K562 (cell line): ENCODE results near the gene OTUD5. TPM values are rescaled to one million over a fixed set of nuclear protein-coding genes. Genes with fewer than 3 reads are reported as not detected.
A peak's percentile ranks its signal among the peaks of the same experiment; 100 is the strongest.

Experiments used
- ARID1B ChIP-seq: fragments of 450-650 bp; IDR thresholded peaks from 2 replicates; pipeline ENCODE4 v1.6.1; 2016; ENCODE audit warnings: antibody characterized with exemption, mild to moderate bottlenecking, inconsistent platforms
- ARNT ChIP-seq, 2 experiments: fragments of 450-650 bp; IDR thresholded peaks; 2 replicates each; pipeline ENCODE4 v1.6.1; 2016; ENCODE audit warnings: mild to moderate bottlenecking in 1 of 2
- CBX1 ChIP-seq: sonication (generic); IDR thresholded peaks from 2 replicates; pipeline ENCODE4 v1.6.1; 2016; ENCODE audit warnings: antibody characterized with exemption, low read depth, mild to moderate bottlenecking
- CEBPZ ChIP-seq: fragments of 150-350 bp; IDR thresholded peaks from 2 replicates; pipeline ENCODE4 v1.6.1; 2014; ENCODE audit warnings: low read depth, mild to moderate bottlenecking, low read length, borderline replicate concordance
- CHD1 ChIP-seq: fragments of 200-600 bp; sonication (generic); IDR thresholded peaks from one replicate; pipeline ENCODE4 v1.6.1; 2012; ENCODE audit warnings: mild to moderate bottlenecking, moderate library complexity, low read length, inconsistent platforms
- CREB1 ChIP-seq, 2 experiments: sonication (generic) in 1 of 2; formaldehyde crosslinking in 1 of 2; IDR thresholded peaks; 2 replicates each; pipeline versions ENCODE4 v1.6.1 to v1.8.0; 2012 to 2022; ENCODE audit warnings: inconsistent platforms in 1 of 2, mild to moderate bottlenecking in 1 of 2, missing genetic modification reagents in 1 of 2, moderate library complexity in 1 of 2
- HDAC1 ChIP-seq, 2 experiments: fragments of 450-650 bp; IDR thresholded peaks; 2 replicates each; pipeline ENCODE4 v1.6.1; 2016 to 2017; ENCODE audit warnings: inconsistent platforms in 1 of 2, mild to moderate bottlenecking in 1 of 2, moderate library complexity in 1 of 2
- MCM3 ChIP-seq: fragments of 450-650 bp; IDR thresholded peaks from 2 replicates; pipeline ENCODE4 v1.6.1; 2016
- NFATC3 ChIP-seq: fragments of 450-650 bp; IDR thresholded peaks from 2 replicates; pipeline ENCODE4 v1.6.1; 2017; ENCODE audit warnings: mild to moderate bottlenecking
- RFX7 ChIP-seq: fragments of 250-450 bp; sonication (Bioruptor Pico); IDR thresholded peaks from 2 replicates; pipeline ENCODE4 v1.5.1; 2021; ENCODE audit warnings: mild to moderate bottlenecking
- SAP30 ChIP-seq: fragments of 200-600 bp; sonication (generic); IDR thresholded peaks from 2 replicates; pipeline ENCODE4 v1.6.1; 2012; ENCODE audit warnings: borderline replicate concordance, low read depth, mild to moderate bottlenecking, moderate library complexity, low read length, control low read depth, inconsistent platforms; ENCODE audit not compliant: insufficient read depth, poor library complexity, severe bottlenecking
- SIX5 ChIP-seq, 2 experiments: IDR thresholded peaks; 2 replicates each; pipeline ENCODE4 v1.6.1; 2011; ENCODE audit warnings: low read length in 2 of 2, borderline replicate concordance in 1 of 2, low read depth in 1 of 2, mild to moderate bottlenecking in 1 of 2, moderate library complexity in 1 of 2; ENCODE audit not compliant: insufficient read depth in 1 of 2
- ZNF24 ChIP-seq: fragments of 450-650 bp; IDR thresholded peaks from 2 replicates; pipeline ENCODE4 v1.6.1; 2016
- polyA plus RNA-seq, 8 experiments: library from polyadenylated mRNA; depleted of rRNA in 4 of 8; stranded (reverse) in 5 of 8; unstranded in 3 of 8; fragments of >200 nt; fragmentation: Nextera tagmentation in 2 of 8; fragmentation: Illumina TruSeq in 1 of 8; extraction: Ambion mirVana in 2 of 8; extraction: Trizol in 1 of 8; gene quantifications; 2 replicates each; pipeline versions ENCODE4 v1.2.1 to v1.2.3, GENCODE V29; 2011 to 2014; ENCODE audit warnings: inconsistent platforms in 1 of 8, missing spikeins in 1 of 8
- total RNA-seq, 7 experiments: library from RNA; depleted of rRNA in 6 of 7; stranded (reverse); fragments of >200 nt in 6 of 7; fragmentation: Illumina TruSeq in 2 of 7; extraction: Trizol in 2 of 7; gene quantifications; 2 replicates each; pipeline versions ENCODE4 v1.2.1 to v1.2.3, GENCODE V29; 2011 to 2021; ENCODE audit warnings: low replicate concordance in 1 of 7
- TF ChIP-seq, protein P1 (sequence below), 2 experiments: fragments of 450-650 bp in 1 of 2; sonication (generic) in 1 of 2; formaldehyde crosslinking in 1 of 2; IDR thresholded peaks in 1 of 2; conservative IDR thresholded peaks in 1 of 2; 2 replicates each; pipeline versions ENCODE4 v1.6.1 to v1.8.1; 2016 to 2023; ENCODE audit warnings: mild to moderate bottlenecking in 2 of 2, moderate library complexity in 2 of 2, inconsistent platforms in 1 of 2, missing genetic modification reagents in 1 of 2
- TF ChIP-seq, protein P2 (sequence below): sonication (generic); formaldehyde crosslinking; IDR thresholded peaks from 2 replicates; pipeline ENCODE4 v1.5.0; 2020; ENCODE audit warnings: missing genetic modification reagents
- TF ChIP-seq, protein P3 (sequence below): sonication (generic); formaldehyde crosslinking; IDR thresholded peaks from 2 replicates; pipeline ENCODE4 v1.8.0; 2022; ENCODE audit warnings: mild to moderate bottlenecking, missing genetic modification reagents

The OTUD5 gene
- total and polyA plus RNA-seq, 9 of the 15 experiments (the other 6 are each of a cell fraction or from before 2014, with no cell fraction given): 3.6 to 102 (median 59.0) TPM

DNA sequence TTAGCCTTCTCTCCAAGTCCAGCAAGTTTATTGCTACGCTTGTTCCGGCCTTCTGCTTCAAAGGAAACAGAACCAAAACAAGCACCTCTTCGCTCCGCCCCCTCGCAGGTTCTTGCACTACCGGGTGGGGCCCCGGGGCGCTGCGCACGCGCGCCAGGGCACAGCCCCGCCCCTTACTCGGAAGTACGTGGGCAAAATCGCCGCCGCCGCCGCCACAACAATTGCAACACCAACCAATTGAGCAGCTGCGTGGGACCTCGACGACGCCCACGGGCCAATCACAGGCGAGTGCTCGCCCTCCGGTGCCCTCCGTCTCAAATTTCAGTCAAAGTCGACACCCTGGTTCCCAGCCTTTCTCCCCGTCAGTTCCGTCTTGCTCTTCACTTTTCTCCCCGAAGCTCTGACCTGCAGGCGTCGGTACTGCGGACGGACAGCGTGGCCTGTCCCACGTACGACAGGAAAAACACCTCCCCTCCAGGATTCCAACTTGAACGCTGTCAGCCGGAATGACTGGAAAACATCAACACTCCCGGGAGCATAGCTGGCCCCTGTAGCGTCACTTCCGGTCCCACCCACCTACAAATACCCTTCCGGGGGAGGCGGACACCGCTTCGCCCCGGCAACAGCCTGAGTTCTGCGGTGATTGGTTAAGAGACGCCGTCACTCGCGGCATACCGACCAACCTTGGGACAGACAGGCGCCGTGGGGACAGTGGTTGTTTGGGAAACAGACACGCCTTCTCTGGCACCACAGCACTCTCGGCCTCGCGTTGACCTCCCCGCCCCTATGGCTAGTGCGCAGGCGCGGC is 624 bp upstream of the OTUD5 start (continued):
- peak; percentile 64; the same call in 1 of the 2 replicates for TF ChIP-seq CEBPZ
- TF ChIP-seq MCM3: no peak
- TF ChIP-seq, protein P1, sequence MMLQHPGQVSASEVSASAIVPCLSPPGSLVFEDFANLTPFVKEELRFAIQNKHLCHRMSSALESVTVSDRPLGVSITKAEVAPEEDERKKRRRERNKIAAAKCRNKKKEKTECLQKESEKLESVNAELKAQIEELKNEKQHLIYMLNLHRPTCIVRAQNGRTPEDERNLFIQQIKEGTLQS (IDR thresholded peaks at IDR 0.05): peak; percentile 48; the same call in 1 of the 2 replicates
- TF ChIP-seq, protein P1 (CRISPR knock-in tag; conservative IDR thresholded peaks at IDR 0.05): no peak
- no peak for TF ChIP-seq NFATC3
- peak; percentile 79 for TF ChIP-seq CREB1 (IDR thresholded peaks at IDR 0.05)
- TF ChIP-seq CREB1 (CRISPR knock-in tag; IDR thresholded peaks at IDR 0.05): peak; percentile 91
- TF ChIP-seq CBX1: no peak
- TF ChIP-seq, protein P2, sequence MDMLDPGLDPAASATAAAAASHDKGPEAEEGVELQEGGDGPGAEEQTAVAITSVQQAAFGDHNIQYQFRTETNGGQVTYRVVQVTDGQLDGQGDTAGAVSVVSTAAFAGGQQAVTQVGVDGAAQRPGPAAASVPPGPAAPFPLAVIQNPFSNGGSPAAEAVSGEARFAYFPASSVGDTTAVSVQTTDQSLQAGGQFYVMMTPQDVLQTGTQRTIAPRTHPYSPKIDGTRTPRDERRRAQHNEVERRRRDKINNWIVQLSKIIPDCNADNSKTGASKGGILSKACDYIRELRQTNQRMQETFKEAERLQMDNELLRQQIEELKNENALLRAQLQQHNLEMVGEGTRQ (CRISPR knock-in tag): no peak
- TF ChIP-seq, protein P3, sequence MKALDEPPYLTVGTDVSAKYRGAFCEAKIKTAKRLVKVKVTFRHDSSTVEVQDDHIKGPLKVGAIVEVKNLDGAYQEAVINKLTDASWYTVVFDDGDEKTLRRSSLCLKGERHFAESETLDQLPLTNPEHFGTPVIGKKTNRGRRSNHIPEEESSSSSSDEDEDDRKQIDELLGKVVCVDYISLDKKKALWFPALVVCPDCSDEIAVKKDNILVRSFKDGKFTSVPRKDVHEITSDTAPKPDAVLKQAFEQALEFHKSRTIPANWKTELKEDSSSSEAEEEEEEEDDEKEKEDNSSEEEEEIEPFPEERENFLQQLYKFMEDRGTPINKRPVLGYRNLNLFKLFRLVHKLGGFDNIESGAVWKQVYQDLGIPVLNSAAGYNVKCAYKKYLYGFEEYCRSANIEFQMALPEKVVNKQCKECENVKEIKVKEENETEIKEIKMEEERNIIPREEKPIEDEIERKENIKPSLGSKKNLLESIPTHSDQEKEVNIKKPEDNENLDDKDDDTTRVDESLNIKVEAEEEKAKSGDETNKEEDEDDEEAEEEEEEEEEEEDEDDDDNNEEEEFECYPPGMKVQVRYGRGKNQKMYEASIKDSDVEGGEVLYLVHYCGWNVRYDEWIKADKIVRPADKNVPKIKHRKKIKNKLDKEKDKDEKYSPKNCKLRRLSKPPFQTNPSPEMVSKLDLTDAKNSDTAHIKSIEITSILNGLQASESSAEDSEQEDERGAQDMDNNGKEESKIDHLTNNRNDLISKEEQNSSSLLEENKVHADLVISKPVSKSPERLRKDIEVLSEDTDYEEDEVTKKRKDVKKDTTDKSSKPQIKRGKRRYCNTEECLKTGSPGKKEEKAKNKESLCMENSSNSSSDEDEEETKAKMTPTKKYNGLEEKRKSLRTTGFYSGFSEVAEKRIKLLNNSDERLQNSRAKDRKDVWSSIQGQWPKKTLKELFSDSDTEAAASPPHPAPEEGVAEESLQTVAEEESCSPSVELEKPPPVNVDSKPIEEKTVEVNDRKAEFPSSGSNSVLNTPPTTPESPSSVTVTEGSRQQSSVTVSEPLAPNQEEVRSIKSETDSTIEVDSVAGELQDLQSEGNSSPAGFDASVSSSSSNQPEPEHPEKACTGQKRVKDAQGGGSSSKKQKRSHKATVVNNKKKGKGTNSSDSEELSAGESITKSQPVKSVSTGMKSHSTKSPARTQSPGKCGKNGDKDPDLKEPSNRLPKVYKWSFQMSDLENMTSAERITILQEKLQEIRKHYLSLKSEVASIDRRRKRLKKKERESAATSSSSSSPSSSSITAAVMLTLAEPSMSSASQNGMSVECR (CRISPR knock-in tag): no peak
- 0 out of 4 replicates have a peak, but pooled peaks of 1 of the 2 experiments have one; percentile 31 for TF ChIP-seq ARNT (IDR thresholded peaks at IDR 0.05)
- TF ChIP-seq ARID1B: peak; percentile 42; the same call in 1 of the 2 replicates
- no peak for TF ChIP-seq RFX7 (CRISPR knock-in tag)
- peak in 1 of 2 experiments; percentile 83; a peak in 2 of 4 replicates for TF ChIP-seq HDAC1 (IDR thresholded peaks at IDR 0.05)
- TF ChIP-seq SIX5 (IDR thresholded peaks at IDR 0.05; ENCODE audit: borderline replicate concordance in 1 of 2, insufficient read depth in 1 of 2, low read depth in 1 of 2, low read length in 2 of 2): 0 out of 4 replicates have a peak, but pooled peaks of 1 of the 2 experiments have one; percentile 11
- TF ChIP-seq SAP30: no peak
- TF ChIP-seq CHD1: no peak
- no peak for TF ChIP-seq ZNF24
